Measurements from ENCODE around the gene IDI1.

The IDI1 gene

GRCh38 chr10:994836-995558 is 53.9 kb downstream of the IDI1 start:
- no peak for DNase-seq (ENCODE audit: low read depth in 2 of 2)

- DNase-seq (ENCODE audit: low read depth in 2 of 2), result no peak
Observed at GRCh38 chr10:992871-993270, 56.0 kb downstream of the IDI1 start.

- DNase-seq (ENCODE audit: low read depth in 2 of 2), result no peak
Observed at GRCh38 chr10:992467-992866, 56.5 kb downstream of the IDI1 start.

- DNase-seq (ENCODE audit: low read depth in 2 of 2), result no peak
Observed at GRCh38 chr10:990808-991207, 58.1 kb downstream of the IDI1 start.

Data from fibroblast of skin of left quadriceps (primary cell).